A673 (cell line): ENCODE data around the gene KRR1. TPM values are rescaled to one million over a fixed set of nuclear protein-coding genes. Genes with fewer than 3 reads are reported as not detected.

ENCODE experiments used
- BruUV-seq: library from RNA; stranded (reverse); fragments of 400-500 nt; replicated peaks from 2 replicates; lab custom pipeline; 2021; lab: Mats Ljungman, UMichigan
- CTCF ChIA-PET: fragments of 300-600 bp; sonication (Branson Sonifier 250); formaldehyde crosslinking; loops from one replicate; lab custom pipeline; 2022; ENCODE audit warnings: antibody characterized with exemption; lab: Charles Lee
- POLR2A ChIA-PET: fragments of 300-600 bp; sonication (Branson Sonifier 250); formaldehyde crosslinking; loops from one replicate; lab custom pipeline; 2022; ENCODE audit warnings: antibody characterized with exemption; ENCODE audit not compliant: low non-redundant PET; lab: Charles Lee
- DNase-seq: peaks from one replicate; pipeline ENCODE4 v3.0.0-alpha.2; 2015; ENCODE audit warnings: low spot score
- H3K27ac ChIP-seq: fragments of 200-600 bp; sonication (generic); 2 replicates; pipeline ENCODE4 v1.5.1; 2016; ENCODE audit warnings: mixed run types, low read depth, mild to moderate bottlenecking, mixed read lengths, antibody characterized with exemption, low read length; ENCODE audit not compliant: poor library complexity, severe bottlenecking
- H3K27me3 ChIP-seq: fragments of 200-600 bp; sonication (generic); replicated peaks from 2 replicates; pipeline ENCODE4 v1.6.1; 2017; ENCODE audit warnings: mixed run types, low read depth, mild to moderate bottlenecking, mixed read lengths, antibody characterized with exemption, low read length; ENCODE audit not compliant: insufficient read depth, poor library complexity
- H3K36me3 ChIP-seq: fragments of 200-600 bp; sonication (generic); 2 replicates; pipeline ENCODE4 v1.6.1; 2016; ENCODE audit warnings: mixed run types, mild to moderate bottlenecking, mixed read lengths, antibody characterized with exemption, low read length; ENCODE audit not compliant: insufficient read depth, poor library complexity, severe bottlenecking
- H3K4me1 ChIP-seq: fragments of 200-600 bp; sonication (generic); 2 replicates; pipeline ENCODE4 v1.6.1; 2017; ENCODE audit warnings: mixed run types, mild to moderate bottlenecking, mixed read lengths, antibody characterized with exemption, low read length; ENCODE audit not compliant: insufficient read depth, poor library complexity, severe bottlenecking
- H3K4me3 ChIP-seq: fragments of 200-600 bp; sonication (generic); 2 replicates; pipeline ENCODE4 v1.5.1; 2016; ENCODE audit warnings: low read depth, mixed run types, mild to moderate bottlenecking, mixed read lengths, low read length; ENCODE audit not compliant: poor library complexity, severe bottlenecking
- H3K9me3 ChIP-seq: fragments of 200-600 bp; sonication (generic); 2 replicates; pipeline ENCODE4 v1.6.1; 2016; ENCODE audit warnings: mixed run types, low read depth, mild to moderate bottlenecking, mixed read lengths, antibody characterized with exemption, low read length; ENCODE audit not compliant: poor library complexity, severe bottlenecking
- EZH2 ChIP-seq: fragments of 200-600 bp; sonication (generic); IDR thresholded peaks from 2 replicates; pipeline ENCODE4 v1.6.1; 2017; ENCODE audit warnings: borderline replicate concordance, low read depth, mild to moderate bottlenecking, mixed read lengths, antibody characterized with exemption, low read length; ENCODE audit not compliant: poor library complexity, severe bottlenecking
- intact Hi-C: fragments of 100-400 bp; cut with micrococcal nuclease; formaldehyde crosslinking; loops from one replicate; pipeline ENCODE4 v1.10.0; 2022; ENCODE audit not compliant: unreplicated experiment
- total RNA-seq: library from RNA; stranded (reverse); gene quantifications from 2 replicates; pipeline ENCODE4 v1.2.3, GENCODE V29; 2021
- TF ChIP-seq, protein P1 (sequence below): fragments of 300-800, 200-600 bp; sonication (generic); conservative IDR thresholded peaks from 2 replicates; pipeline ENCODE4 v1.5.1; 2017; ENCODE audit warnings: low read depth, mild to moderate bottlenecking, antibody characterized with exemption, low read length, moderate library complexity, mixed read lengths

Gene KRR1
- total RNA-seq, 1 experiment from 2014 or later = 85.9 TPM

- TF ChIP-seq EZH2 = no peak
- TF ChIP-seq, protein P1, sequence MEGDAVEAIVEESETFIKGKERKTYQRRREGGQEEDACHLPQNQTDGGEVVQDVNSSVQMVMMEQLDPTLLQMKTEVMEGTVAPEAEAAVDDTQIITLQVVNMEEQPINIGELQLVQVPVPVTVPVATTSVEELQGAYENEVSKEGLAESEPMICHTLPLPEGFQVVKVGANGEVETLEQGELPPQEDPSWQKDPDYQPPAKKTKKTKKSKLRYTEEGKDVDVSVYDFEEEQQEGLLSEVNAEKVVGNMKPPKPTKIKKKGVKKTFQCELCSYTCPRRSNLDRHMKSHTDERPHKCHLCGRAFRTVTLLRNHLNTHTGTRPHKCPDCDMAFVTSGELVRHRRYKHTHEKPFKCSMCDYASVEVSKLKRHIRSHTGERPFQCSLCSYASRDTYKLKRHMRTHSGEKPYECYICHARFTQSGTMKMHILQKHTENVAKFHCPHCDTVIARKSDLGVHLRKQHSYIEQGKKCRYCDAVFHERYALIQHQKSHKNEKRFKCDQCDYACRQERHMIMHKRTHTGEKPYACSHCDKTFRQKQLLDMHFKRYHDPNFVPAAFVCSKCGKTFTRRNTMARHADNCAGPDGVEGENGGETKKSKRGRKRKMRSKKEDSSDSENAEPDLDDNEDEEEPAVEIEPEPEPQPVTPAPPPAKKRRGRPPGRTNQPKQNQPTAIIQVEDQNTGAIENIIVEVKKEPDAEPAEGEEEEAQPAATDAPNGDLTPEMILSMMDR = no peak
- POLR2A ChIA-PET = interaction anchor here (0.6 kb wide), 1 partner anchor 366 kb away, joined by 4 read pairs; no protein-coding TSS in a partner anchor
- Histone ChIP-seq H3K4me3 (peak overlapping the region; percentile 1), H3K4me1 (peaks cover 44% of the 10 kb centered on the region), H3K27ac (no peak overlapping the region), H3K27me3 (no peaks in the 10 kb centered on the region), H3K9me3 (no peaks in the 10 kb centered on the region), H3K36me3 (no peaks in the 10 kb centered on the region)
- CTCF ChIA-PET = no interaction called here
- DNase-seq = no peak
- BruUV-seq = no TSS peak
- intact Hi-C loops = no loop called here
Observed at GRCh38 chr12:75549989-75550388, 38.6 kb upstream of the KRR1 start.

- Histone ChIP-seq H3K4me3 (no peak overlapping the region), H3K4me1 (peaks cover 40% of the 10 kb centered on the region), H3K36me3 (no peaks in the 10 kb centered on the region), H3K27me3 (no peaks in the 10 kb centered on the region), H3K9me3 (no peaks in the 10 kb centered on the region), H3K27ac (no peak overlapping the region)
- no peak for TF ChIP-seq EZH2
- TF ChIP-seq, protein P1 = no peak
- no TSS peak for BruUV-seq
- POLR2A ChIA-PET = no interaction called here
- CTCF ChIA-PET = no interaction called here
- intact Hi-C loops = no loop called here
- no peak for DNase-seq
Observed at GRCh38 chr12:75548879-75549278, 37.5 kb upstream of the KRR1 start.

DNA sequence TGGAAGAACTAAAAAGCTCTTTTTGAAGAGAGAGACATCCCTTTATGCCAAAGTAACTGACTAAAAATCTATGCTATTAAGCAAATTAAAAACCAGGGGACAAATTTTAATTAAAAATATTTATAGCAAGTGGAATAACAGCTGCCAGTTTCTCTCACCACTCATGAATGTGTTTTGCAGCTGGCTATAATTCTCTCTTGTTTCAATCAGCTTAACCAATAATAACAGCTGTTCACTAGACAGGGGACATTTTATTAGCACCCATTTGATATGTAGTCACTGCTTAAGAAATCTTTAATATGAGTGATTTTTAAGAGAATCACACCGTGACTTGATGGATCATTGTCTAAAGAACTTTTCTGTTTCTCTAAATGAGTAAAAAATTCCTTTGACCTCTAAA lies 34.2 kb upstream of the KRR1 start:
- TF ChIP-seq, protein P1 = no peak
- TF ChIP-seq EZH2 = no peak
- no TSS peak for BruUV-seq
- Histone ChIP-seq H3K27ac (no peak overlapping the region), H3K27me3 (no peaks in the 10 kb centered on the region), H3K9me3 (no peaks in the 10 kb centered on the region), H3K4me1 (peaks cover 26% of the 10 kb centered on the region), H3K4me3 (no peak overlapping the region), H3K36me3 (no peaks in the 10 kb centered on the region)
- ChIA-PET POLR2A (no interaction called here), CTCF (no interaction called here)
- intact Hi-C loops = no loop called here
- no peak for DNase-seq
